ENCODE measurements around the gene OOSP4B.
"Not testable (repeated sequence)": the region's sequence is repeated elsewhere in the genome, so short reads cannot be mapped to it uniquely, and the experiment has no call there.

Gene OOSP4B

DNA sequence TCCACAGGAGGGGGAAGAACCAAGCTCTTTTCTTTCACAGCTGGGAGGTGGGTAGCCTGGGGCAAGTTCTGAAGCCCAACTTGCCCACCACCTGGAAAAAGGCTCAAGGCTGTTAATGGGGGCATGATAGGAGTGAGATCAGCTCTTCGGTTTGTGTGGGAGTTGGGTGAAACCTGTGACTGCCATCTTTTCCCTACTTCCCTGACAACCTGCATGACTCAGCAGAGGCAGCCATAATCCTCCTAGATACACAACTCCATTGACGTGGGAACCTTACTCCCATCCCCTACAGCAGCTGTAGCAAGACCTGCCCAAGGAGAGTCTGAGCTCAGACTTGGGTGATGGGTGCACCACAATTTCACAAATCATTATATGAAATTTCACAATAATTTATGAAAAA is 13.3 kb upstream of the OOSP4B start:
- Mint-ChIP-seq H3K27me3 (ENCODE audit: low read depth) (no peaks in the 10 kb centered on the region), H3K4me3 (no peak overlapping the region), H3K4me1 (no peaks in the 10 kb centered on the region), H3K27ac (no peak overlapping the region), H3K9me3 (no peaks in the 10 kb centered on the region), H3K36me3 (ENCODE audit: low read depth) (no peaks in the 10 kb centered on the region)
- TF ChIP-seq, protein P1, sequence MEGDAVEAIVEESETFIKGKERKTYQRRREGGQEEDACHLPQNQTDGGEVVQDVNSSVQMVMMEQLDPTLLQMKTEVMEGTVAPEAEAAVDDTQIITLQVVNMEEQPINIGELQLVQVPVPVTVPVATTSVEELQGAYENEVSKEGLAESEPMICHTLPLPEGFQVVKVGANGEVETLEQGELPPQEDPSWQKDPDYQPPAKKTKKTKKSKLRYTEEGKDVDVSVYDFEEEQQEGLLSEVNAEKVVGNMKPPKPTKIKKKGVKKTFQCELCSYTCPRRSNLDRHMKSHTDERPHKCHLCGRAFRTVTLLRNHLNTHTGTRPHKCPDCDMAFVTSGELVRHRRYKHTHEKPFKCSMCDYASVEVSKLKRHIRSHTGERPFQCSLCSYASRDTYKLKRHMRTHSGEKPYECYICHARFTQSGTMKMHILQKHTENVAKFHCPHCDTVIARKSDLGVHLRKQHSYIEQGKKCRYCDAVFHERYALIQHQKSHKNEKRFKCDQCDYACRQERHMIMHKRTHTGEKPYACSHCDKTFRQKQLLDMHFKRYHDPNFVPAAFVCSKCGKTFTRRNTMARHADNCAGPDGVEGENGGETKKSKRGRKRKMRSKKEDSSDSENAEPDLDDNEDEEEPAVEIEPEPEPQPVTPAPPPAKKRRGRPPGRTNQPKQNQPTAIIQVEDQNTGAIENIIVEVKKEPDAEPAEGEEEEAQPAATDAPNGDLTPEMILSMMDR (IDR thresholded peaks at IDR 0.05; ENCODE audit: unreplicated experiment in 3 of 3), result no peak

DNA sequence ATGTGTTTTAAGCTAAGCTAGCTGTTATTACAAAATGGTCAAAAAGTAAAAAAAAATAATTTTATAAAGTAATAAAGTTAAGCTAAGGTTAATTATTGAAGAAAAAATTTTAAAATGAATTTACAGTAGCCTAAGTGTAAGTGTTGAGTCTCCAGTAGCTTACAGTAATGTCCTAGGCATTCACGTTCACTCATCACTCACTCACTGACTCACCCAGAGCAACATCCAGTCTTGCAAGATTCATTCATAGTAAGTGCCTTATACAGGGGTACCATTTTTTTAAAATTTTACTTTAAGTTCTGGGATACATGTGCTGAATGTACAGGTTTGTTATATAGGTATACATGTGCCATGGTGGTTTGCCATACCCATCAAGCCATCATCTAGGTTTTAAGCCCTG is 11.6 kb upstream of the OOSP4B start:
- Mint-ChIP-seq H3K27ac (no peak overlapping the region), H3K4me3 (no peak overlapping the region), H3K36me3 (ENCODE audit: low read depth) (no peaks in the 10 kb centered on the region), H3K9me3 (no peaks in the 10 kb centered on the region), H3K4me1 (no peaks in the 10 kb centered on the region), H3K27me3 (ENCODE audit: low read depth) (no peaks in the 10 kb centered on the region)
- TF ChIP-seq, protein P1 (IDR thresholded peaks at IDR 0.05; ENCODE audit: unreplicated experiment in 3 of 3), result no peak

GRCh38 chr11:60018058-60018457 is 1.1 kb downstream of the OOSP4B start:
- H3K27ac Mint-ChIP-seq, result no peak overlapping the region
- TF ChIP-seq, protein P1 (IDR thresholded peaks at IDR 0.05; ENCODE audit: unreplicated experiment in 3 of 3), result no peak
- no peaks in the 10 kb centered on the region for H3K4me1 Mint-ChIP-seq
- no peaks in the 10 kb centered on the region for H3K36me3 Mint-ChIP-seq (ENCODE audit: low read depth)
- H3K27me3 Mint-ChIP-seq (ENCODE audit: low read depth), result peaks cover 3% of the 10 kb centered on the region
- H3K4me3 Mint-ChIP-seq, result no peak overlapping the region
- H3K9me3 Mint-ChIP-seq, result no peaks in the 10 kb centered on the region

GRCh38 chr11:60020376-60020775 is 3.4 kb downstream of the OOSP4B start:
- not testable (repeated sequence) for H3K4me3 Mint-ChIP-seq; H3K36me3 Mint-ChIP-seq (ENCODE audit: low read depth); H3K4me1 Mint-ChIP-seq; H3K27me3 Mint-ChIP-seq (ENCODE audit: low read depth); H3K9me3 Mint-ChIP-seq; H3K27ac Mint-ChIP-seq

- H3K4me1 Mint-ChIP-seq, result no peaks in the 10 kb centered on the region
- H3K27me3 Mint-ChIP-seq (ENCODE audit: low read depth), result no peaks in the 10 kb centered on the region
- no peak overlapping the region for H3K27ac Mint-ChIP-seq
- no peak overlapping the region for H3K4me3 Mint-ChIP-seq
- TF ChIP-seq, protein P1 (IDR thresholded peaks at IDR 0.05; ENCODE audit: unreplicated experiment in 3 of 3), result no peak
- no peaks in the 10 kb centered on the region for H3K9me3 Mint-ChIP-seq
- H3K36me3 Mint-ChIP-seq (ENCODE audit: low read depth), result no peaks in the 10 kb centered on the region
Observed at GRCh38 chr11:60029015-60029632, 12.1 kb downstream of the OOSP4B start.

DNA sequence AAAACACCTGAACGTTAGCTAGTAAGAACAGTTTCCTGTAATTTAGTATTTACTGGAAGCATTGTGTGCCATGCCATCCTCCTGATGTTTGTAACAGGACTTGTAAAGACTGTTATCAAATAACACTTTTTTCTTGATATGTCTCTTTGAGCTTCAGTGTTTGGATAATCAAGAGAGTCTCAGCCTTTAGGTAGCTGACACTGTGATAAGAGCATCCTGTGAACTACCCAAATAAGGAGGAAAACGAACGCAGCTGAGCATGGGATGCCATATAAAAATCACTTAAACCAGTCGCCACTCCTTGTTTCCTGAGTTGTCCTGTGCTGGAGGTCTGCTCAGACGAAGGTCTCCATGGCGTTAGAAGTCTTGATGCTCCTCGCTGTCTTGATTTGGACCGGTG is 23.1 kb downstream of the OOSP4B start, which contains the start of gene OOSP2:
TSS of gene OOSP2 (plus strand) at position 301 of the 400 bp plus-strand sequence. CDS start at position 352, 51 bp downstream.
- H3K36me3 Mint-ChIP-seq (ENCODE audit: low read depth), result no peaks in the 10 kb centered on the region
- H3K9me3 Mint-ChIP-seq, result no peaks in the 10 kb centered on the region
- no peak within 1 kb of the TSS for H3K4me3 Mint-ChIP-seq
- H3K4me1 Mint-ChIP-seq, result no peaks in the 10 kb centered on the region
- TF ChIP-seq, protein P1 (IDR thresholded peaks at IDR 0.05; ENCODE audit: unreplicated experiment in 3 of 3), result no peak
- H3K27me3 Mint-ChIP-seq (ENCODE audit: low read depth), result no peaks in the 10 kb centered on the region
- no peak within 1 kb of the TSS for H3K27ac Mint-ChIP-seq

- H3K36me3 Mint-ChIP-seq (ENCODE audit: low read depth); H3K4me3 Mint-ChIP-seq; H3K27me3 Mint-ChIP-seq (ENCODE audit: low read depth); H3K27ac Mint-ChIP-seq; H3K4me1 Mint-ChIP-seq; H3K9me3 Mint-ChIP-seq: not testable (repeated sequence)
Observed at GRCh38 chr11:60050422-60050821, 33.4 kb downstream of the OOSP4B start.

DNA sequence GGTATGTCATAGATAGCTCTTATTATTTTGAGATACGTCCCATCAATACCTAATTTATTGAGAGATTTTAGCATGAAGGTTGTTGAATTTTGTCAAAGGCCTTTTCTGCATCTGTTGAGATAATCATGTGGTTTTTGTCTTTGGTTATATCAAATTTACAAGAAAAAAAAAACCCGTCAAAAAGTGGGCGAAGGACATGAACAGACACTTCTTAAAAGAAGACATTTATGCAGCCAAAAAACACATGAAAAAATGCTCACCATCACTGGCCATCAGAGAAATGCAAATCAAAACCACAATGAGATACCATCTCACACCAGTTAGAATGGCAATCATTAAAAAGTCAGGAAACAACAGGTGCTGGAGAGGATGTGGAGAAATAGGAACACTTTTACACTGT is 33.9 kb downstream of the OOSP4B start:
- not testable (repeated sequence) for H3K27me3 Mint-ChIP-seq (ENCODE audit: low read depth); H3K36me3 Mint-ChIP-seq (ENCODE audit: low read depth); H3K4me3 Mint-ChIP-seq; H3K27ac Mint-ChIP-seq; H3K9me3 Mint-ChIP-seq; H3K4me1 Mint-ChIP-seq
